Measurements from ENCODE around the gene ANKRD29.

The ANKRD29 gene

DNA sequence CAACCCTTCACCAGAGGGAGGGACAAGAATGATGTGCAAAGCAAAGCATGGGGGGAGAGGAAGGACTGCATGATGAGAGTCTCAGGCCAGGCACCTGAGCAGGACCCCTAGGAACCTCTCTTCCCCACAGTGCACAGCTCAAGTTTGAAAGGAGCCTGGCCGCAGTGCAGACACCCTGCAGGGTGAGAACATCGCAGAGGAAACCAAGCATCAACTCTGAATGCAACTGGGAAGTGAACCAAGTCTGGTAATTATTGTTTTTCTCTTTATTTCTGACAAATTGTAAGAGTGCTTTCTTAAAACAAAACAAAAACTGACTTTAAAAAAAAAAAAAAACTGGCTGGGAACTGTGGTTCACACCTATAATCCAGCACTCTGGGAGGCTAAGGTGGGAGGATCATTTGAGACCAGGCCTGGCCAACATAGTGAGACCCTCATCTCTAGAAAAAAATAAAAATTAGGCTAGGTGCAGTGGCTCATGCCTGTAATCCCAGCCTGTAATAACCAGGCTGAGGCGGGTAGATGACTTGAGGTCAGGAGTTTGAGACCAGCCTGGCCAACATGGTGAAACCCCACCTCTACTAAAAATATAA, 91.7 kb downstream of the ANKRD29 start:
- no peaks in the 10 kb centered on the region for H4K20me1 ChIP-seq (ENCODE audit: insufficient read depth, low read length)
- no peaks in the 10 kb centered on the region for H3K27me3 ChIP-seq (ENCODE audit: insufficient read depth, low read length)
- peaks cover 16% of the 10 kb centered on the region for H3K4me1 ChIP-seq (ENCODE audit: insufficient read depth, low read length, severe bottlenecking)
- H3K9me2 ChIP-seq (ENCODE audit: low read depth, low read length) = no peaks in the 10 kb centered on the region
- H3K9me3 ChIP-seq (ENCODE audit: low read length) = no peaks in the 10 kb centered on the region
- peaks cover 69% of the 10 kb centered on the region for H3K36me3 ChIP-seq (ENCODE audit: insufficient read depth, low read length)
- no peak overlapping the region for H3K27ac ChIP-seq (ENCODE audit: low read depth, low read length, poor library complexity, severe bottlenecking)
- no peak overlapping the region for H2AFZ ChIP-seq (ENCODE audit: low read length)
- H3F3A ChIP-seq (ENCODE audit: insufficient read depth, low read length) = no peaks in the 10 kb centered on the region
- H3K9ac ChIP-seq (ENCODE audit: low read length) = no peak overlapping the region
- TF ChIP-seq CTCF (IDR thresholded peaks at IDR 0.05; ENCODE audit: low read length) = no peak
- TF ChIP-seq EZH2 (IDR thresholded peaks at IDR 0.05; ENCODE audit: borderline replicate concordance, low read length) = no peak
- H3K79me2 ChIP-seq (ENCODE audit: insufficient read depth, low read length) = no peaks in the 10 kb centered on the region
- H3K4me3 ChIP-seq (ENCODE audit: low read depth, low read length, poor library complexity, severe bottlenecking) = no peak overlapping the region
- H3K4me2 ChIP-seq (ENCODE audit: low read length) = no peak overlapping the region

- Histone ChIP-seq H3K4me3 (ENCODE audit: low read depth, low read length, poor library complexity, severe bottlenecking) (no peak overlapping the region), H3K27ac (ENCODE audit: low read depth, low read length, poor library complexity, severe bottlenecking) (no peak overlapping the region)
Measured at GRCh38 chr18:23569299-23570063, 93.2 kb downstream of the ANKRD29 start.

More at GRCh38 chr18:23569299-23570063, 93.2 kb downstream of the ANKRD29 start:
- Histone ChIP-seq H3F3A (ENCODE audit: insufficient read depth, low read length) (no peaks in the 10 kb centered on the region), H3K79me2 (ENCODE audit: insufficient read depth, low read length) (no peaks in the 10 kb centered on the region), H3K9ac (ENCODE audit: low read length) (no peak overlapping the region), H3K27me3 (ENCODE audit: insufficient read depth, low read length) (no peaks in the 10 kb centered on the region), H3K9me3 (ENCODE audit: low read length) (no peaks in the 10 kb centered on the region), H2AFZ (ENCODE audit: low read length) (no peak overlapping the region), H3K4me2 (ENCODE audit: low read length) (no peak overlapping the region), H3K36me3 (ENCODE audit: insufficient read depth, low read length) (peaks cover 80% of the 10 kb centered on the region), H4K20me1 (ENCODE audit: insufficient read depth, low read length) (no peaks in the 10 kb centered on the region), H3K9me2 (ENCODE audit: low read depth, low read length) (no peaks in the 10 kb centered on the region), H3K4me1 (ENCODE audit: insufficient read depth, low read length, severe bottlenecking) (peaks cover 8% of the 10 kb centered on the region)
- no peak for TF ChIP-seq CTCF (IDR thresholded peaks at IDR 0.05; ENCODE audit: low read length)
- no peak for TF ChIP-seq EZH2 (IDR thresholded peaks at IDR 0.05; ENCODE audit: borderline replicate concordance, low read length)

All from OCI-LY1 (cell line).